ENCODE results near the gene LRRC75A. TPM values are rescaled to one million over a fixed set of nuclear protein-coding genes. Genes with fewer than 3 reads are reported as not detected.

Gene LRRC75A
- total RNA-seq, 2 experiments from 2014 or later, result 1.8 to 2.3 TPM

GRCh38 chr17:16425698-16426659 is 66.0 kb downstream of the LRRC75A start:
- ChIA-PET CTCF (interaction anchor here (1.1 to 3.9 kb wide), 6 partner anchors 9 to 62 kb away, joined by 3 to 38 read pairs (median 4); partner anchors contain the start of gene TRPV2), POLR2A (interaction anchor here (0.6 to 2.2 kb wide), 5 partner anchors 12 to 423 kb away, joined by 3 to 8 read pairs (median 5); no protein-coding TSS in a partner anchor)
- H3K4me3 Mint-ChIP-seq, result no peak overlapping the region
- TF ChIP-seq CTCF (IDR thresholded peaks at IDR 0.05), result no peak
- H3K27me3 Mint-ChIP-seq, result no peaks in the 10 kb centered on the region
- H3K27ac Mint-ChIP-seq, result no peak overlapping the region
- no peaks in the 10 kb centered on the region for H3K9me3 Mint-ChIP-seq
- intact Hi-C loops (cut with micrococcal nuclease), result no loop called here
- peaks cover 23% of the 10 kb centered on the region for H3K36me3 Mint-ChIP-seq (ENCODE audit: low read depth)
- DNase-seq, result no peak
- peaks cover 7% of the 10 kb centered on the region for H3K4me1 Mint-ChIP-seq (ENCODE audit: low read depth)
- no peak for ATAC-seq

GRCh38 chr17:16425202-16425601 is 66.8 kb downstream of the LRRC75A start:
- intact Hi-C loops (cut with micrococcal nuclease), result no loop called here
- Mint-ChIP-seq H3K27ac (no peak overlapping the region), H3K4me1 (ENCODE audit: low read depth) (peaks cover 15% of the 10 kb centered on the region), H3K36me3 (ENCODE audit: low read depth) (peaks cover 23% of the 10 kb centered on the region), H3K27me3 (no peaks in the 10 kb centered on the region), H3K4me3 (no peak overlapping the region), H3K9me3 (no peaks in the 10 kb centered on the region)
- POLR2A ChIA-PET, result interaction anchor here (0.6 to 1.2 kb wide), 3 partner anchors 13 to 422 kb away, joined by 3 to 6 read pairs (median 5); no protein-coding TSS in a partner anchor
- no peak for DNase-seq
- ATAC-seq, result no peak
- CTCF ChIA-PET, result interaction anchor here (1.1 to 1.7 kb wide), 6 partner anchors 10 to 62 kb away, joined by 3 to 5 read pairs (median 3); partner anchors contain the start of gene TRPV2
- TF ChIP-seq CTCF (IDR thresholded peaks at IDR 0.05), result no peak

- intact Hi-C loops (cut with micrococcal nuclease), result no loop called here
- H3K4me3 Mint-ChIP-seq, result no peak overlapping the region
- H3K36me3 Mint-ChIP-seq (ENCODE audit: low read depth), result peaks cover 23% of the 10 kb centered on the region
- ChIA-PET POLR2A (interaction anchor here (1.2 to 2.3 kb wide), 3 partner anchors 15 to 21 kb away, joined by 4 to 9 read pairs (median 6); no protein-coding TSS in a partner anchor), CTCF (interaction anchor here (0.7 to 1.1 kb wide), 2 partner anchors 15 to 60 kb away, joined by 3 read pairs; no protein-coding TSS in a partner anchor)
- no peaks in the 10 kb centered on the region for H3K27me3 Mint-ChIP-seq
- H3K4me1 Mint-ChIP-seq (ENCODE audit: low read depth), result peaks cover 33% of the 10 kb centered on the region
- DNase-seq (no peak), ATAC-seq (no peak)
- H3K9me3 Mint-ChIP-seq, result no peaks in the 10 kb centered on the region
- H3K27ac Mint-ChIP-seq, result no peak overlapping the region
- no peak for TF ChIP-seq CTCF (IDR thresholded peaks at IDR 0.05)
Observed at GRCh38 chr17:16423226-16423872, 68.6 kb downstream of the LRRC75A start.

GRCh38 chr17:16422416-16422815 is 69.6 kb downstream of the LRRC75A start:
- H3K4me1 Mint-ChIP-seq (ENCODE audit: low read depth), result peaks cover 38% of the 10 kb centered on the region

More at GRCh38 chr17:16422416-16422815, 69.6 kb downstream of the LRRC75A start:
- Mint-ChIP-seq H3K9me3 (no peaks in the 10 kb centered on the region), H3K4me3 (no peak overlapping the region), H3K36me3 (ENCODE audit: low read depth) (peaks cover 28% of the 10 kb centered on the region), H3K27me3 (no peaks in the 10 kb centered on the region), H3K27ac (no peak overlapping the region)
- ATAC-seq (no peak), DNase-seq (no peak)
- TF ChIP-seq CTCF (IDR thresholded peaks at IDR 0.05), result no peak
- POLR2A ChIA-PET, result interaction anchor here (1.2 to 2.3 kb wide), 3 partner anchors 16 to 22 kb away, joined by 4 to 9 read pairs (median 6); no protein-coding TSS in a partner anchor
- CTCF ChIA-PET, result interaction anchor here (1.1 kb wide), 1 partner anchor 16 kb away, joined by 3 read pairs; no protein-coding TSS in a partner anchor
- intact Hi-C loops (cut with micrococcal nuclease), result no loop called here

All from activated CD8-positive, alpha-beta T cell treated with anti-CD3 and anti-CD28 coated beads for 36 hours (primary cell).